ENCODE data around the gene NBR1.
"Not testable (repeated sequence)": the region's sequence is repeated elsewhere in the genome, so short reads cannot be mapped to it uniquely, and the experiment has no call there.

Gene NBR1

DNA sequence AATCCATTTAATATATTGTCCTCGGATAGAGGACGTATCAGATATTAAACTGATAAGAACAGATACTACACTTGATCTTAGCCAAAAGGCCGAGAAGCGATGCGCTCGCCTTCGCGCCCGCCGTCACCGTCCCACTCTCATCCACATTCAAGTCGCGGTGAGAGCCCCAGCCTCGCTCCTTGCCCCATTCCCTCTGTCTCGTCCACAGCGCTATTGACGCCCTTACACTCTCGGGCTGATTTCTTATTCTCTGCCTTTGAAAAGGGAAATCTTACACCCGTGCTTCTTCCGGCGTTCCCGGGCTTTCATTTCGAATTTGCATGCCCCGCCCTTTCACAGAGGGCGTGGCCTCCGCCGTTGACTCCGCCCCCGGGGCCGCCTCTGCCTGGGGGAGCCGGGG lies 62.9 kb downstream of the NBR1 start, which contains the start of gene RNU2-1:
RNU2-1 (minus strand) TSS at position 101 of the 400 bp plus-strand sequence.
- H3K4me3 ChIP-seq (ENCODE audit: low read depth, low read length); DNase-seq (ENCODE audit: low read depth): not testable (repeated sequence)

DNA sequence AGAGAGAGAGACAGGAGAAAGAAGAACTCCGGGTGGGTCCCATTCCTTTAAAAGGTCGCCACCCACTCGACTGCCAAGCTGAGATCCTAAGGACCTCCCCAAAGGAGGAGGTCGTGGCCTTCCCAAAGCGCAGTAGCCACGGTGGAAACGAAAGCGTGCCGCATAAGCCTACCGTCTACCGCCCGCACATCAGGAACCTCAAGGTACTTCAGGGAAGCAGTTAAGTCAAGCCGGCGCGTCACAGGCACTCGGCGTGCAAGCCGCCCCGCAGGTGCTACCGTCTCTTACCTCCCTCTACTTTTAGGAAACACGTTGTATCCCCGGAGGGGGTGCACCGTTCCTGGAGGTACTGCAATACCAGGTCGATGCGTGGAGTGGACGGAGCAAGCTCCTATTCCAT lies 68.6 kb downstream of the NBR1 start:
- not testable (repeated sequence) for DNase-seq (ENCODE audit: low read depth); H3K4me3 ChIP-seq (ENCODE audit: low read depth, low read length)

DNA sequence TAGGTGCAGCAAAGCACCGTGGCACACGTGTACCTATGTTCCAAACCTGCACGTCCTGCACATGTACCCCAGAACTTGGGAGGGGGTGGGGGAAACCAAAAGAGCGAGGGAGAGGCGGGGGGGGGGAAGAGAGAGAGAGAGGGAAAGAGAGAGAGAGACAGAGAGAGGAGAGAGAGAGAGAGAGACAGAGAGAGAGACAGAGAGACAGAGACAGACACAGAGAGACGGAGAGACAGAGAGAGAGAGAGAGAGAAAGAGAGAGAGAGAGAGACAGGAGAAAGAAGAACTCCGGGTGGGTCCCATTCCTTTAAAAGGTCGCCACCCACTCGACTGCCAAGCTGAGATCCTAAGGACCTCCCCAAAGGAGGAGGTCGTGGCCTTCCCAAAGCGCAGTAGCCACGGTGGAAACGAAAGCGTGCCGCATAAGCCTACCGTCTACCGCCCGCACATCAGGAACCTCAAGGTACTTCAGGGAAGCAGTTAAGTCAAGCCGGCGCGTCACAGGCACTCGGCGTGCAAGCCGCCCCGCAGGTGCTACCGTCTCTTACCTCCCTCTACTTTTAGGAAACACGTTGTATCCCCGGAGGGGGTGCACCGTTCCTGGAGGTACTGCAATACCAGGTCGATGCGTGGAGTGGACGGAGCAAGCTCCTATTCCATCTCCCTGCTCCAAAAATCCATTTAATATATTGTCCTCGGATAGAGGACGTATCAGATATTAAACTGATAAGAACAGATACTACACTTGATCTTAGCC lies 69.8 kb downstream of the NBR1 start:
- H3K4me3 ChIP-seq (ENCODE audit: low read depth, low read length); DNase-seq (ENCODE audit: low read depth): not testable (repeated sequence)

DNA sequence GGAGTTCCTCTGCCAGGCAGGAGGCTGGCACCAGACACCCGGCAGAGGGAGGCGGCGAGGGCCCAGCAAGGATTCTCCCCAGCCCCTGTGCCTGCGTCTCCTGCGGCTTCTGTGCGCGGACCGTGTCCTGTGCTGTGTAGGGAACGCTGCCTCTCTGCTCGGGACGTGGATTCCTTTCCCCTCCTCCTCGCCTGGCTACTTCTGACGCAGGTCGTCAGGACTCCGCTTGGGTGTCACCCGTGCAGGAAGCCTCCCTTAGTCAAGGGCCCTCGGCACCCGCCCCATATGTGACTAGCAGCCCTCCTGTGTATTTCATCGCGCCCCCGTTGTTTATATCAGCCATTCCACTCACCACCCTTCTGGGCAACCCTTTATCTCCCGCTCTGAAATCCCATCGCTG lies 75.4 kb downstream of the NBR1 start:
- not testable (repeated sequence) for DNase-seq (ENCODE audit: low read depth); H3K4me3 ChIP-seq (ENCODE audit: low read depth, low read length)
